Body of pancreas (tissue), 4 donors: ENCODE results near the gene PPFIA1. TPM values are rescaled to one million over a fixed set of nuclear protein-coding genes. Genes with fewer than 3 reads are reported as not detected.
A peak's percentile ranks its signal among the peaks of the same experiment; 100 is the strongest.

Experiments
- ATAC-seq: fragments of 150-250 bp; one replicate; pipeline ENCODE4 v1.9.1; 2016
- DNase-seq, 4 donors: peaks; one replicate each; pipeline ENCODE4 v3.0.0-alpha.2; 2019
- H3K27ac ChIP-seq, 4 donors: fragments of 200-600 bp; sonication (generic); 1 replicate in 3 of 4; 2 replicates in 1 of 4; pipeline versions ENCODE4 v1.5.1 to v1.6.1; 2016 to 2019; ENCODE audit warnings: mild to moderate bottlenecking in 1 of 4, mixed read lengths in 1 of 4, moderate library complexity in 1 of 4
- H3K27me3 ChIP-seq, 2 donors: fragments of 200-600 bp; sonication (generic); one replicate each; pipeline ENCODE4 v1.6.0; 2016; ENCODE audit warnings: mild to moderate bottlenecking in 1 of 2
- H3K36me3 ChIP-seq, 2 donors: fragments of 200-600 bp; sonication (generic); replicated peaks in 1 of 2; 2 replicates each; pipeline ENCODE4 v1.5.1; 2016; ENCODE audit warnings: low read depth in 2 of 2; ENCODE audit not compliant: insufficient read depth in 1 of 2
- H3K4me1 ChIP-seq: fragments of 200-600 bp; sonication (generic); one replicate; pipeline ENCODE4 v1.6.0; 2016
- H3K4me3 ChIP-seq, 2 donors: fragments of 200-600 bp; sonication (generic); 1 replicate in 1 of 2; 2 replicates in 1 of 2; pipeline ENCODE4 v1.5.1; 2016 to 2019
- H3K9me3 ChIP-seq, 3 donors: fragments of 200-600 bp; sonication (generic); 1 replicate in 2 of 3; 2 replicates in 1 of 3; pipeline ENCODE4 v1.5.1; 2016
- POLR2A ChIP-seq, 3 donors: fragments of 450-650 bp; IDR thresholded peaks; one replicate each; pipeline ENCODE4 v1.6.1; 2016; ENCODE audit warnings: antibody characterized with exemption in 3 of 3, mild to moderate bottlenecking in 2 of 3
- WGBS, 2 donors: methylation state at CpG; one replicate each; pipeline ENCODE4 v1.1.5; 2017; 5-methylcytosine and 5-hydroxymethylcytosine counted together
- intact Hi-C: fragments of 100-400 bp; cut with DNase I; formaldehyde crosslinking; loops from one replicate; pipeline ENCODE4 v1.15.1; 2023
- total RNA-seq, 2 donors: library from RNA; depleted of rRNA; stranded (reverse); fragments of >200 nt; gene quantifications; one replicate each; pipeline ENCODE4 v1.1.0, GENCODE V29; 2016
- TF ChIP-seq, protein P1 (sequence below), 7 experiments: fragments of 450-650 bp in 4 of 7; fragments of 200-600 bp in 3 of 7; sonication (generic) in 3 of 7; IDR thresholded peaks; one replicate each; pipeline ENCODE4 v1.5.1; 2016 to 2019; ENCODE audit warnings: antibody characterized with exemption in 7 of 7

Gene PPFIA1
- 10 to 100 TPM; 22.1 to 29.3 TPM for total RNA-seq

DNA sequence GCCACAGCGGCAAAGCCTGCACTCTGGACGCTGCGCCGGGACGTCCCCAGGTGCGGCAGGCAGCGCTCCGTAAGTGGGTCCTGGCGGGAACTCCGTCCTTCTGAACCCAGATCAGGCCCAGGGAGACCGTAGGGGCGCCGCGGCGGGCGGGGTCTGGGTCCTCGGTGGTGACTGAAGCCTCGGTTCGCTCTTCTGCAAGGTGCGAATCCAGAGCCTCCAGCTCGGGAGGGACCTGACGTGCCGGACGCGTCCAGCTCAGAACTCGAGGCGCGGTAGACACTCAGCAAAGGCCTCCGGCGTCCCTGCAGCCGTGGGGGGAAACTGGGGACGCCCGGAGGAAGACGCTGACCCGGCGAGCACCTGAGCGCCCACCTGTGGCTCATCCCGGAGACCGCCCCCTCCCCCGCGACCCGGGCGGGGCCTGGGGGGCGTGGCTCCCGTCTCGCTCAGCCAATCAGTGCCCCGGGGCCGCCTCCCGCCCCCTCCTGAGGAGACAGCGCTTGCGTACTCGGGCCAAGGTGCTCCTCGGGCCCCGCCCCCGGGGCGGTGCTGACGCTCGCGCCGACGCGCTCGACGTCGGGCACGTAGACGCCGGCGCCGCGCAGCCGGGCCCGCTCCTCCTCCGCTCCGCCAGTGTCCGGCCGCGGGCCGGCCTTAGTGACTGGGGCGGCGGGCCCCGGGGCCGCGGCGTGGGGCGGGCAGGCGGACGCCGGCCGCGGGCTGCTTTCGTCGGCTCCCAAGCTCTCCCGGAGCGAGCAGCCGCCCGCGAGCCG lies at the start of gene PPFIA1:
Gene PPFIA1 (plus strand): TSS at position 587 of the 773 bp plus-strand sequence. CDS start 1,483 bp downstream, outside the sequence.
- Histone ChIP-seq H3K27me3 (no peaks in the 10 kb centered on the region), H3K4me3 (peak within 1 kb of the TSS; percentile 61 to 70), H3K9me3 (no peaks in the 10 kb centered on the region), H3K4me1 (peaks cover 31% of the 10 kb centered on the region), H3K27ac (peak within 1 kb of the TSS; percentile 79 to 91 (median 90)), H3K36me3 (peaks cover 0 to 2% of the 10 kb centered on the region in 2 donors)
- intact Hi-C loops, result no loop called here
- peak; percentile 97 for ATAC-seq
- peak; percentile 96 to 98 (median 97) for DNase-seq
- whole genome bisulfite sequencing, 2 donors, result 0% methylated on average over 49 of the region's 99 CpGs; no CpG with 5 or more reads in 1 of the 2 donors
- TF ChIP-seq POLR2A (IDR thresholded peaks at IDR 0.05), result peak; percentile 68 to 82 (median 74)
- TF ChIP-seq, protein P1, sequence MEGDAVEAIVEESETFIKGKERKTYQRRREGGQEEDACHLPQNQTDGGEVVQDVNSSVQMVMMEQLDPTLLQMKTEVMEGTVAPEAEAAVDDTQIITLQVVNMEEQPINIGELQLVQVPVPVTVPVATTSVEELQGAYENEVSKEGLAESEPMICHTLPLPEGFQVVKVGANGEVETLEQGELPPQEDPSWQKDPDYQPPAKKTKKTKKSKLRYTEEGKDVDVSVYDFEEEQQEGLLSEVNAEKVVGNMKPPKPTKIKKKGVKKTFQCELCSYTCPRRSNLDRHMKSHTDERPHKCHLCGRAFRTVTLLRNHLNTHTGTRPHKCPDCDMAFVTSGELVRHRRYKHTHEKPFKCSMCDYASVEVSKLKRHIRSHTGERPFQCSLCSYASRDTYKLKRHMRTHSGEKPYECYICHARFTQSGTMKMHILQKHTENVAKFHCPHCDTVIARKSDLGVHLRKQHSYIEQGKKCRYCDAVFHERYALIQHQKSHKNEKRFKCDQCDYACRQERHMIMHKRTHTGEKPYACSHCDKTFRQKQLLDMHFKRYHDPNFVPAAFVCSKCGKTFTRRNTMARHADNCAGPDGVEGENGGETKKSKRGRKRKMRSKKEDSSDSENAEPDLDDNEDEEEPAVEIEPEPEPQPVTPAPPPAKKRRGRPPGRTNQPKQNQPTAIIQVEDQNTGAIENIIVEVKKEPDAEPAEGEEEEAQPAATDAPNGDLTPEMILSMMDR (IDR thresholded peaks at IDR 0.05), result peak in 2 of 7 experiments; percentile 11 to 12

DNA sequence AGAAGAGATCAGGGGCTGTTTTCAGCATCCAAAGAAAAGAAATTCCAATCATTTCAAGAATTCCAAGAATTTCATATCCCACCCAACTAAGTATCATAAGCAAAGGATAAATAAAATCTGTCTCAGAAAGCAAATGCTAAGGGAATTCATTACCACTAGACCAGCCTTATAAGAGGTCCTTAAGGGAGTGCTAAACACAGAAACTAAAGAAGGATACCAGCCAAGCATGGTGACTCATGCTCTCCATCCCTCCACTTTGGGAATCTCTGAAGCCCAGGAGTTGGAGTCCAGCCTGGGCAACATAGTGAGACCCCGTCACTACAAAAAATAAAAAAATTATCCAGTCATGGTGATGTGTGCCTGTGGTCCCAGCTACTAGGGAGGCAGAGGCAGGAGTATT lies 49.6 kb upstream of the PPFIA1 start:
- Histone ChIP-seq H3K36me3 (no peaks in the 10 kb centered on the region), H3K4me1 (no peaks in the 10 kb centered on the region), H3K27me3 (no peaks in the 10 kb centered on the region), H3K27ac (no peak overlapping the region), H3K9me3 (no peaks in the 10 kb centered on the region), H3K4me3 (no peak overlapping the region)
- intact Hi-C loops, result no loop called here
- ATAC-seq (no peak), DNase-seq (no peak)
- TF ChIP-seq POLR2A (IDR thresholded peaks at IDR 0.05), result no peak
- TF ChIP-seq, protein P1 (IDR thresholded peaks at IDR 0.05), result no peak
- WGBS, 2 donors, result 67% methylated on average over 1 of the region's 1 CpG

DNA sequence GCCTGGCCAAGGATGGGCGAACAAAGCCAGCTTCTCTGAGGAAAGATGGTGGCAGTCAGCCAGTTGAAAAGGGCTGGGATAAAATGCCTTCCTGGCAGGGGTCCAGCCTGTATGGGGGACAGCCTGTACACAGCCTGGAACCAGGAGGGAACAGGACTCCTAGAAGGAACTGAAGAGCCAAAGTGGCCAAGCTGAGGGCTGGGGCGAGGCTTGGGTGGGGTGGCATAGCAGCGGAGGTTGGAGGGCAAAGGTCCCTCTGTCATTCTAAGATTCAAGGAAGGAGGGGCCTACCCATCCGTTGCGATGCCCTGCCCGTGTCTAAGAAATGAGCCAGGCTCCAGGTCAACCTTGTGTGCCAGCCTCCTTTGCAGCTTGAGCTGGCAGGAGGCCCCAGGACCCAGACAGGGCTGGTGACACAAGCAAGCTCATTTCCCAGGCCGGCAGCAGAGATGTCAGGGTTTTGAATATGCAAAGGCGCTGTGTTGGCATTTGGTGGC lies 44.8 kb upstream of the PPFIA1 start:
- DNase-seq (peak in 1 of 4 donors; percentile 53), ATAC-seq (peak; percentile 12)
- Histone ChIP-seq H3K9me3 (no peaks in the 10 kb centered on the region), H3K27ac (no peak overlapping the region), H3K36me3 (no peaks in the 10 kb centered on the region), H3K27me3 (no peaks in the 10 kb centered on the region), H3K4me3 (no peak overlapping the region), H3K4me1 (no peaks in the 10 kb centered on the region)
- intact Hi-C loops, result no loop called here
- TF ChIP-seq, protein P1 (IDR thresholded peaks at IDR 0.05), result no peak
- no peak for TF ChIP-seq POLR2A (IDR thresholded peaks at IDR 0.05)
- 62 to 86% methylated on average over 5 to 8 of the region's 8 CpGs for WGBS, 2 donors

DNA sequence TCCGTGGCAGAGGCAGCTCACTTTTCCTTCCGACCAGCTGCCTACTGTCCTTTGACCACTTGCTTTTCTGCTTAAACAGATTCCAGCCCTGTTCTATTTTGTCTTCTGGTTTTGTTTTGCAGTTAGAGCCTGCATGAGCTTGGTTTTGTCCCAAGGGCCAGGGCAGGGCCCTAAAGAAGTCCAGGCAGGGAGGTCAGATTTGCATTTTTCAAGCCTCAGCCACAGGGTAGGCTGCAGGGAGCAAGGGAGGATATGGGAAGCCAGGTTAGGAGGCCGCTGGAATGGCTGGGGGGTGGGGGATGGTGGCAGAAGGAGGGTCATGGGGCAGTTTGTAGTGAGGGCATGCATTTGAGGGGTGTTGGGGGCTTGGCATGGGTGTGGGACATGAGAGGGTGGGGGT lies 44.3 kb upstream of the PPFIA1 start:
- no peak for ATAC-seq

More for the DNA sequence above, 44.3 kb upstream of the PPFIA1 start:
- intact Hi-C loops, result no loop called here
- H3K36me3 ChIP-seq, result no peaks in the 10 kb centered on the region
- no peak overlapping the region for H3K27ac ChIP-seq
- WGBS, 2 donors, result 85 to 93% methylated on average over 3 of the region's 3 CpGs
- no peaks in the 10 kb centered on the region for H3K27me3 ChIP-seq
- DNase-seq, result no peak
- no peak overlapping the region for H3K4me3 ChIP-seq
- TF ChIP-seq, protein P1 (IDR thresholded peaks at IDR 0.05), result no peak
- no peak for TF ChIP-seq POLR2A (IDR thresholded peaks at IDR 0.05)
- no peaks in the 10 kb centered on the region for H3K9me3 ChIP-seq
- no peaks in the 10 kb centered on the region for H3K4me1 ChIP-seq
